Activated T-helper 1 cell treated with Interleukin-2 at 50 U/mL for 16 hours (primary cell): ENCODE measurements around the gene VKORC1.

ENCODE experiments used
- DNase-seq: peaks from one replicate; pipeline ENCODE4 v3.0.0-alpha.2; 2020; ENCODE audit warnings: low read depth

Gene VKORC1

DNA sequence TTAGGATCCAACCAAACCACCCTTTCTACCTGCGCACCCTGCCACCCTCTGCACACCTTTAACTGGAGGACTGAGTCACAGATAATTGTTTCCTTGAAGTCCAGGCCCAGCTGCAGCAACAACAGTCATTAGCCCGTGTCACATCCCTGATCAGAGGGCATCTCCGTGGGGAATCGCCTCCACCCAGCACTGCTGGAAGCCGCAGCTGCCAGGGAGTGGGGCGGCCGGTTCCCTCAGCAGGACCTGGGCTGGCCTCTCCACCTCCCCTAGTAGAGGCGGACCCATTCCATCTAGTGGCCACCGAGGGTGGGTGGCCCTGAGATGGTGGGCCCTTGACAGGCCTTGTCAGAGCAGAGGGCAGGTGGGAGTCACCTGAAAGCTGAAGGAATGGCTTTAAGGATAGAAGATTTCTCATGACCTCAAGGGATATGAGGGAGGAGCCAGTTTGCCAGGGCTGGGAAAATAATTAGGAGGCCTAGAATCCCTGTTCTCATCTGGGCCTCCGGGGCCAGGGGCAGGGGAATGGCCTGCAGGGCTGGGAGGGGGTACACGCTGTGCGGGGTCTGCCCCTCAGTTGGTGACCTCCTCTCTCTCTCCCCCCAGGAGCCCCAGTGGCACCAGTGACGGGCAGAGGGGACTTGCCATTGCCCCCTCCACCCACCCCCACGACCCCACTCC, 12.1 kb downstream of the VKORC1 start:
- DNase-seq = no peak

DNA sequence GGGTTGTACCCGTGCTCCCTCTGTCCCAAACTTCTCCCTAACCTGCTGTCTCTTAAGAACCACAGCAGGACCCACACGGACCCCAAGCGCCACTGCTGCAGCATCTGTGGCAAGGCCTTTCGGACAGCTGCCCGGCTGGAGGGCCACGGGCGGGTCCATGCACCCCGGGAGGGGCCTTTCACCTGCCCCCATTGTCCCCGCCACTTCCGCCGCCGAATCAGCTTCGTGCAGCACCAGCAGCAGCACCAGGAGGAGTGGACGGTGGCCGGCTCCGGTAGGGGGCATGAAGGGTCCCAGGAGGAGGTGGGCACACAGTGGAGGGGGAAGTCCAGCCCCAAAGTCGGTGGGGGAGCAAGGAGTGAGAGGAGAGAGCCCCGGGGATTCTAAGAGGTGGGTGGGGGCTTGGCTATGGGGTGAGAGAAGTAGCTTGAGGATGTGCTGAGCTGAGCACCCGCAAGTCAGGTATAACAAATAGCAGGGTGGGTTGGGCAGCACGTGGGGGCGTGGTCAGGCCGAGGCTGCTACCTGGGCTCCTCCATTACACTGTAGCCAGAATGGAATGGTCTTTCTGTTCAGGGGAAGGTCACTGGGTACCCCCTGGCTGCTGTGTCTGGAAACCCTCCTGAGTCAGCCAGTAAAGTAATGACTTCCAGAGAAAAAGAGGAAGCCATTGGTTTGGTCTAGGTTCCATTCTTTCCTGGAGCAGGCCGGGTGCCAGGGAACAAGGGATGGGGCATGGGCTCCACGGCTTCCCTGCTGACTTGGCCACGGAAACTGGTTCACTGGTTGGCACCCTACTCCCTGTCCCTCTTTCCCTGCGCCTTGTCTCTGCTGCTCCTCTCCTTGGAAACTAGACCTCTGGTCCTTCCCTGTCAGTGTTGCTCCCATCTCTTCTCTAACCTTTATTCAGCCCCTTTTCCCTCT, 12.9 kb downstream of the VKORC1 start:
- DNase-seq = no peak

DNA sequence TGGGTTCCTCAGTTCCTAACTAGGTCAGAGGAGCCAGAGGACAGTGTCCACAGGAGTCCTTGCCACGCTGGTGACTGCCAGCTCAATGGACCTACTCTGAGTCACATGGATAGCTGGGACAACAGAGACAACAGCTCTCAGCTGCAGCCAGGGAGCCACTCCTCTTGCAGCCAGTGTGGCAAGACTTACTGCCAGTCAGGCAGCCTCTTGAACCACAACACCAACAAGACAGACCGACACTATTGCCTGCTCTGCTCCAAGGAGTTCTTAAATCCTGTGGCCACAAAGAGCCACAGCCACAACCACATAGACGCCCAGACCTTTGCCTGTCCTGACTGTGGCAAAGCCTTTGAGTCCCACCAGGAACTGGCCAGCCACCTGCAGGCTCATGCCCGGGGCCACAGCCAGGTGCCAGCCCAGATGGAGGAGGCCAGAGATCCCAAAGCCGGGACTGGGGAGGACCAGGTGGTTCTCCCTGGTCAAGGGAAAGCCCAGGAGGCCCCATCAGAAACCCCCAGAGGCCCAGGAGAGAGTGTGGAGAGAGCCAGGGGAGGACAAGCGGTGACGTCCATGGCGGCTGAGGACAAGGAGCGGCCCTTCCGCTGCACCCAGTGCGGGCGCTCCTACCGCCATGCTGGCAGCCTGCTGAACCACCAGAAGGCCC, 13.7 kb downstream of the VKORC1 start:
- no peak for DNase-seq

DNA sequence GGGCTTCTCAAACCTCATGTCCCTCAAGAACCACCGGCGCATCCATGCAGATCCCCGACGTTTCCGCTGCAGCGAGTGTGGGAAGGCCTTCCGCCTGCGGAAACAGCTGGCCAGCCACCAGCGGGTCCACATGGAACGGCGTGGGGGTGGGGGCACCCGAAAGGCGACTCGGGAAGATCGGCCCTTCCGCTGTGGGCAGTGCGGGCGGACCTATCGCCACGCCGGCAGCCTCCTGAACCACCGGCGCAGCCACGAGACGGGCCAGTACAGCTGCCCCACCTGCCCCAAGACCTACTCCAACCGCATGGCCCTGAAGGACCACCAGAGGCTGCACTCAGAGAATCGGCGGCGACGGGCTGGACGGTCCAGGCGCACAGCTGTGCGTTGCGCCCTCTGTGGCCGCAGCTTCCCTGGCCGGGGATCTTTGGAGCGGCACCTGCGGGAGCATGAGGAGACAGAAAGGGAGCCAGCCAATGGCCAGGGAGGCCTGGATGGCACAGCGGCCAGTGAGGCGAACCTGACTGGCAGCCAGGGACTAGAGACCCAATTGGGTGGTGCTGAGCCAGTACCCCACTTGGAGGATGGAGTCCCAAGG, 14.5 kb downstream of the VKORC1 start:
- no peak for DNase-seq

DNA sequence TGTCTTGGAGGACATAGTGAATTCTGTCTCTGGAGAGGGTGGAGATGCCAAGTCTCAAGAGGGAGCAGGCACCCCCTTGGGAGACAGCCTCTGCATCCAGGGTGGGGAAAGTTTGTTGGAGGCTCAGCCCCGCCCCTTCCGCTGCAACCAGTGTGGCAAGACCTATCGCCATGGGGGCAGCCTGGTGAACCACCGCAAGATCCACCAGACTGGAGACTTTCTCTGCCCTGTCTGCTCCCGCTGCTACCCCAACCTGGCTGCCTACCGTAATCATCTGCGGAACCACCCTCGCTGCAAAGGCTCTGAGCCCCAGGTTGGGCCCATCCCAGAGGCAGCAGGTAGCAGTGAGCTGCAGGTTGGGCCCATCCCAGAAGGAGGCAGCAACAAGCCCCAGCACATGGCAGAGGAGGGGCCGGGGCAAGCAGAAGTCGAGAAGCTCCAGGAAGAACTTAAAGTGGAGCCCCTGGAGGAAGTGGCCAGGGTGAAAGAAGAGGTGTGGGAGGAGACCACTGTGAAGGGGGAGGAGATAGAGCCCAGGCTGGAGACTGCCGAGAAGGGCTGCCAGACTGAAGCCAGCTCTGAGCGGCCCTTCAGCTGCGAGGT, 15.2 kb downstream of the VKORC1 start:
- DNase-seq = no peak

DNA sequence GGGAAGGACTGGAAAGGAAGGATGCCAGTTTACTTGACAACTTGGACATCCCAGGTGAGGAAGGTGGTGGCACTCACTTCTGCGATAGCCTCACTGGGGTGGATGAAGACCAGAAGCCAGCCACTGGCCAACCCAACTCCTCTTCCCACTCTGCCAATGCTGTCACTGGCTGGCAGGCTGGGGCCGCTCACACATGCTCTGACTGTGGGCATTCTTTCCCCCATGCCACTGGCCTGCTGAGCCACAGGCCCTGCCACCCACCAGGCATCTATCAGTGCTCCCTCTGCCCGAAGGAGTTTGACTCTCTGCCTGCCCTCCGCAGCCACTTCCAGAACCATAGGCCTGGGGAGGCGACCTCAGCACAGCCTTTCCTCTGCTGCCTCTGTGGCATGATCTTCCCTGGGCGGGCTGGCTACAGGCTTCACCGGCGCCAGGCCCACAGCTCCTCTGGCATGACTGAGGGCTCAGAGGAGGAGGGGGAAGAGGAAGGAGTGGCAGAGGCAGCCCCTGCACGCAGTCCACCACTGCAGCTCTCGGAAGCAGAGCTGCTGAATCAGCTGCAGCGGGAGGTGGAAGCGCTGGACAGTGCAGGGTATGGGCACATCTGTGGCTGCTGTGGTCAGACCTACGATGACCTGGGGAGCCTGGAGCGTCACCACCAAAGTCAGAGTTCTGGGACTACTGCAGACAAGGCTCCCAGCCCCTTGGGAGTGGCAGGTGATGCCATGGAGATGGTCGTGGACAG, 15.8 kb downstream of the VKORC1 start:
- no peak for DNase-seq

DNA sequence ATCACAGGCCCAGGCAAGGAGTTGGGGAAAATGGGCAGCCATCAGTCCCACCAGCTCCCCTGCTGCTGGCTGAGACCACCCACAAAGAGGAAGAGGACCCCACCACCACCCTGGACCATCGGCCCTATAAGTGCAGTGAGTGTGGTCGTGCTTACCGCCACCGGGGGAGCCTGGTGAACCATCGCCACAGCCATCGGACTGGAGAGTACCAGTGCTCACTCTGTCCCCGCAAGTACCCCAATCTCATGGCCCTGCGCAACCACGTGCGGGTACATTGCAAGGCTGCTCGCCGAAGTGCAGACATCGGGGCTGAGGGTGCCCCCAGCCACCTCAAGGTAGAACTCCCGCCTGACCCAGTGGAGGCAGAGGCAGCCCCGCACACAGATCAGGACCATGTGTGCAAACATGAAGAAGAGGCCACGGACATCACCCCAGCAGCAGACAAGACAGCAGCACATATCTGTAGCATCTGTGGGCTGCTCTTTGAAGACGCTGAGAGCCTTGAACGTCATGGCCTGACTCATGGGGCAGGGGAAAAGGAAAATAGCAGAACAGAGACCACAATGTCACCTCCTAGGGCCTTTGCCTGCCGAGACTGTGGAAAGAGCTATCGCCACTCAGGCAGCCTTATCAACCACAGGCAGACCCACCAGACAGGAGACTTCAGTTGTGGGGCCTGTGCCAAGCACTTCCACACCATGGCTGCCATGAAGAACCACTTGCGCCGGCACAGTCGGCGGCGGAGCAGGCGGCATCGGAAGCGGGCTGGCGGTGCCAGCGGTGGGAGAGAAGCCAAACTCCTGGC, 16.8 kb downstream of the VKORC1 start:
- DNase-seq = no peak

DNA sequence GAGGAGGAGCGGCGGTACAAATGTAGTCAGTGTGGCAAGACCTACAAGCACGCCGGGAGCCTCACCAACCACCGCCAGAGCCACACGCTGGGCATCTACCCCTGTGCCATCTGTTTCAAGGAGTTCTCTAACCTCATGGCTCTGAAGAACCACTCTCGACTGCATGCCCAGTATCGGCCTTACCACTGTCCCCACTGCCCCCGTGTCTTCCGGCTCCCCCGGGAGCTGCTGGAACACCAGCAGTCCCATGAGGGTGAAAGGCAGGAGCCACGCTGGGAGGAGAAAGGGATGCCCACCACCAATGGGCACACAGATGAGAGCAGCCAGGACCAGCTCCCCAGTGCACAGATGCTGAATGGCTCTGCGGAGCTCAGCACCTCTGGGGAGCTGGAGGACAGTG, 17.6 kb downstream of the VKORC1 start:
- DNase-seq = no peak

DNA sequence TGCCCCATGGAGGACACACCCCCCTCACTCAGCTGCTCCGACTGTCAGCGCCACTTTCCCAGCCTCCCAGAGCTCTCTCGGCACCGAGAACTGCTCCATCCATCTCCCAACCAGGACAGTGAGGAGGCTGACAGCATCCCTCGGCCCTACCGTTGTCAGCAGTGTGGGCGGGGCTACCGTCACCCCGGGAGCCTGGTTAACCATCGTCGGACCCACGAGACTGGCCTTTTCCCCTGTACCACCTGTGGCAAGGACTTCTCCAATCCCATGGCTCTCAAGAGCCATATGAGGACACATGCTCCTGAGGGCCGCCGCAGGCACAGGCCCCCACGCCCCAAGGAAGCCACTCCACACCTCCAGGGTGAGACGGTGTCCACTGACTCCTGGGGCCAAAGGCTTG, 18.3 kb downstream of the VKORC1 start:
- no peak for DNase-seq

DNA sequence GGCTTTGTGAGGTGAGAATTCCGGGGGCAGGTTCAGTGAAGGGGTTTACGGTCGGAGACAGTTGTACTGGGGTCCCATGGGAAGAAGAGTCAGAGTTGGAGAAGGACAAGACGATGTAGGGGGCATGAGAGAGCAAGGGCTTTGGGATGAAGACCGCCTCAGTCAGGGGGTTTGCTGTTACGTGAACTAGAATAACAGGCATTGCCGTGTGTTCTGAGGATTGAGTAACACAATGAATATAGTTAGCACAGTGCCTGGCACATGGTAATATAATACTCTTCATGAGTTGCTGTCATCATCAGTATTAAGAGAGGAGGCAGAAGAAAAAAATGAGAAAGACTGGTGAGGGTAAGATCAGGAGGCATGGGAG, 19.8 kb downstream of the VKORC1 start:
- no peak for DNase-seq

DNA sequence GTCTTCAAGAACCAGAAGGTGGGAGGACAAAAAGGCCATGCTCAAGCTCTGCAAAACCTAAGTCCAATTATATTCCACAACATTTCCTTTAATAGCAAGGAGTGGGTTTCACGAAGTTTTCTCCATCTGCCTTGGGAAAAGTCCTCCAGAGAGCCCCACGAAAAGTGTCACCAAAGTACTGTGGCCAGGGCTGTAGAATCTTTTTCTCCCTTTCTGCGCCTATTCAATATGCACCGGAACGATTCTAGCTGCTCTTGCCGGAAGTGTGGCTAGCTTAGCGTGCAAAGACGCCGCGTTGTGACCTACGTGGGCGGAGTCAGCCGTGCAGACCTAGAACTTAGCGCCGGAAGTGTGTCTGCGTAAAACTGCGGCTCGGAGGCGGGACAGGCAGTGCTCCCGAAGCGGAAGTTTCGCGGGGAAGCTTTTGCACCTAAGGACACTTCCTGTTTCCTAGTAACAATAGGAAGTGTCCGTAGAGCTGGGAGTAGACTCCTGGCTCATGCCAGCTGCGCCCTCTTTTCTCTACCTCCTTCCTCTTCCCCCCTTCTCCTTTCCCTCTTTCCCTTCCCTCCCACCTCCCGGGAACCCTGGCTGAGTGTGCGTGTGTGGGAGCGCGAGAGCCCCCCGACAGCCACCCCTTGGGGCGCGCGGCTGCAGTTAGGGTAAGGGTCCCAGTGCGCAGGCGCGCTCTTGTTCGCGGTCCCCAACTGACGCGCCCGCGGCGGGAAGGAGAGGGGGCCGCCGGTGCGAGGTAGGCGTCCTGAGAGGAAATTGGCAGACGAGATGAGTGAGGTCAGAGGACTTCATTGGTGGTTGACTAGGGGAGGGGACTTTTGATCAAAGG, 20.4 kb downstream of the VKORC1 start, which contains the start of the genes ZNF646 and ZNF668:
Gene ZNF646 (plus strand): TSS at position 453 of the 844 bp plus-strand sequence. CDS start 1,903 bp downstream, outside the sequence.
Gene ZNF668 (minus strand): TSS at position 271 of the 844 bp plus-strand sequence. CDS start 9,781 bp downstream, outside the sequence.
- peak; percentile 94 for DNase-seq

DNA sequence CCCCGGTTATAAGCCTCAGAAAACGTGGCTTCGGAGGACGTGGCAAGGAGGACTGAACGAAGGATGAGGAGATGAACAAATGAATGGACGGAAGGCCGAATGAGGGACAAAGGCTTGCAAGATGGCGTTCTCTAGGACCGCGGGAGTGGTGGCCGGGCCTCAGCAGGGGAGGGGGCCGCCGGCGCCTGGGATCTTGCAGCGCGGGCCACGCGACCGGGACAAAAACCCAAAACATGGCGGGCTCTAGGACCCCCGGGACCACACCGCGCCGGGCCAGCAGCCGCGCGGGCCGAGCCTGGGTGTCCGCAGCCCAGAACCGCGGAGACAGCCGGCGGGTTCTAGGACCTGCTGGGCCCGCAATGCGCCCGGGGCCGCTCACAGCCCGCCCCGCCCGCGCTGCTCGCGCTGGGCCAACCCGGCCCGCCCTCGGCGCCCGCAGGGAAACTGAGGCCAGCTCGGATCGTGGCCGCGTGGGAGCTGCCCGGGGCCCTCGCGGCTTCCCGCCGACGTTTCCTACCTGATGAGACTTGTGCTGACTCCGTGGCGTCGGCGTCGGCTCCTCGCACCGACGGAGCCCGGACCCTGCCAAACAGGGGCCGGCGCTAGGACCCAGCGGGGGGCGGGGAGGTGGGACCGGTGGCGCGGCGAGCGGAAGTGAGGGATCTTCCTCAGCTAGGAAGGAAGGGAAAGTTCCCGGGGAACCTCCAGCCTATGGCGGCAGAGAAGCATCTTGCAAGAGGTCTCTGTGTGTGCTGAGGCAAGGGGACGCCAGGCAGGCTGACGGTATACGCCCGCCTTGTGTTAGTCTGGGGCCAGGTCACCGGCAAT, 21.2 kb downstream of the VKORC1 start:
- peak; percentile 76 for DNase-seq

DNA sequence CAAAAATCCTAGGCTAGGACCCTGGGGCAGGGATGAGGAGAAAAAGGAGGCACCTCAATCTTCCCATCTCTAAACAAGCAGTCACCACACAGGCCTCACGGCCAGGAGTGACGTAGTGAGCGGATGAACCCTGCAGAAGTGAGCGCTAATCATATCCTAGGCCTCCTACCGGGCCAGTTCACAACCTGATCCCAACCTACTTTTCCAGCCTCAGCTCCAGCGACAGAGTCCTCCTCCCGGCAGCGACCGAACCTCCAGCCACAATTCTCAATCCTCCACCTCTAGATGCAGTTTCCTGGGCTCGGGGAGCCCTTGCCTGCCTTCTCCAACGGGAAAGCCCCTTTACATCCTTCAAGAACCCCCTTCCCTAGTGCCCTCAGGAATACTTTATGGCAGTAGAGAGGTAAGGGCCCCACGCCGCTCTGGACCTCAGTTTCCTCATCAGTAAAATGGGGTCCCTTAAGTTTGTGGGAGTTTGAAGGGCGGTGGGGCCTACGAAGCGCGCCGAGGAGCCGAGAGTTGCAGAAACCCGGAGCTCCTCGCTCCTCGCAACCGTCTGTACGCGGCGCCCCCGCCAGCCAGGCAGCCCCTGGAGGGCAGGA, 22.0 kb downstream of the VKORC1 start:
- DNase-seq = no peak

DNA sequence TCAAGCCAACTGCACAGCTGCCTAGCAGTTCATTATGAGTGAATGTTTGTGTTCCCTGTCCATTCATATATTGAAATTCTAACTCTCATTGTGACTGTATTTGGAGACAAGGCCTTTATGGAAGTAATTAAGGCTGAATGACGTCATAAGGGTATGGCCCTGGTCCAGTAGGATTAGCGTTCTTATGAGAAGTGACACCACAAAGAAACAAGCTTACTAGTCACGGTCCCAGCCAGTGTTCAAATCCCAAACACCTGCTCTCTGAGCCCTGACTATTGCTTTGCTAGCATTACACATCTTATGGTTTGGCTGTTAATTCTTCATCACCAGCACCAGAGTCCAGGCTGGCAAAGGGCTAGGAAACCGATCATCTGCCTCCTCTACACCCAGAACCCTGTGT, 22.7 kb downstream of the VKORC1 start:
- DNase-seq = no peak

DNA sequence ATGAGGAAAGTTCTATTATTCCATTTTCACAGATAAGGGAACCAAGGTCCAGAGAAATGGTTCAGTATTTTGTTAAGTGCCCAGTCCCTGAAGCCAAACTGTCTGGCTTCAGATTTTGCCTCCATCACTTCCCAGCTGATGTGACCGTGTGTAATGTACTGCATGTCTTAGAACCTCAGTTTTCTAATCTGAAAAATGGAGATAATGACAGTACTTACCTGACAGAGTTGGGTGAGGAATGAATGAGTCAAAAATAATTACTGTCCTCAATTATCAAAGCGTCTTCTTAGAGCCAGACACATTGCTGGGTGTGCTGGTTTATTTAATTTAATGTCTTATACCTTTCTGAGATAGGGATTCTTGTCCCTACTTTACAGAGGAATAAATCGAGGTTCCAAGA, 27.3 kb downstream of the VKORC1 start:
- no peak for DNase-seq

DNA sequence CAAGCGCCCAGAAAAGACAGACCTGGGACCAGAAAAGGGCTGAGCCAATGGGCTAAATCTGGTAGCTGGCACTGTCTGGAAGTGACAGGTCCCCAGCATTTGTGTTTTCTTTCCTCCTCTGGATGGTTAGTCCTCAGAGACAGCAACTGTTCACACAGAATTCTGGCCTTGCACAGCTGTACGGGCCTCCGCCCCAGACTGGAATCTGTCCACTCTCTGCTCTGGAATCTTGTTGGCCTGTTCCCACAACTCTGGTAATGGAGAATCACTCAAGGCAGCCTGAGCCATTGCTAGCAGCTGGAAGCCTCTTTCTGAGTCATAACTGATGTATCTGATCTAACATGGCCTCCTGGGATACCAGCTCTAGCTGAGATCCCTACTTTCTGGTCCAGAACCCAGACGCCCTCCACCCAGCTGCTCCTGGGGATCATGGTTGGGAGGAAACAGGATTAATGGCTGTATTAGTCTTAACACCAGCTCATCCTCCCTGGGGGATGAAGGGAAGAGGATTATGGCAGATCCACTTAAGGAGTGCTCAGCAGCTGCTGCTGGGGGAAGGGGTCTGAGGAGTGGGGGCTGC, 29.6 kb downstream of the VKORC1 start:
- DNase-seq = no peak

DNA sequence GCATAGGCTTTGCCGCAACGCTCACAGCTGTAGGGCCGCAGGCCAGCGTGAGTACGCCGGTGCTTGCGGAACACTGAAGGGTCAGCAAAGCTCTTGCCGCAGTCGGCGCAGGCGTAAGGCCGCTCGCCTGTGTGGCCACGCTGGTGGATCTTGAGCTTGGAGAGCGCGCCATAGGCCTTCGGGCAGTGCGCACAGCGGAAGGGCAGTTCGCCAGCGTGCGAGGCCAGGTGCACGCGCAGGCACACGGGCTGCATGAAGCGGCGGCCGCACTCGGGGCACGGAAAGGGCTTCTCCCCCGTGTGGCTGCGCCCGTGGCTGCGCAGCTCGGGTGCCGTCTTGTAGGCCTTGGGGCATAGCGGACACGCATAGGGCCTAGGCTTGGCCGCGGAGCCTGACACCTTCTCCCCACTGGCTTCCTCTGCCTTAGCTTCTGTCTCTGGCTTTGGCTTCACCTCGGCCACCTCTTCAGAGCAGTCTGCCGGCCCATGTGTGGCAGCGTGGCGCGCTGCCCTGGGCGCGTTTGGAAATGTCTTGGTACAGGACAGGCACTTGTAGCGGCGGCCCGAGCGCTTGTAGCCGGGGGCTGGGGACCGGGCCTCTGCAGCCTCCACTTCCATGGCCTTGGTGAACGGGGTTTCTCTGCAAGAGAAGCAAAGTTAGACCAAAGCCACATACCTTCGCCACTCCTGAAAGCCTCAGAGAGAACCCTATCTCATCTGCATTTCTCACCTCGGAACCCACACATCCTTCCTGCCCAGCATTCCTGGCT, 30.6 kb downstream of the VKORC1 start:
- DNase-seq = peak; percentile 4
